Measurements from ENCODE around the gene ZNF14.
"Not testable (repeated sequence)": the region's sequence is repeated elsewhere in the genome, so short reads cannot be mapped to it uniquely, and the experiment has no call there.

The ZNF14 gene

GRCh38 chr19:19687090-19687489 is 45.8 kb downstream of the ZNF14 start:
- DNase-seq (ENCODE audit: low read depth in 2 of 2) = no peak

DNA sequence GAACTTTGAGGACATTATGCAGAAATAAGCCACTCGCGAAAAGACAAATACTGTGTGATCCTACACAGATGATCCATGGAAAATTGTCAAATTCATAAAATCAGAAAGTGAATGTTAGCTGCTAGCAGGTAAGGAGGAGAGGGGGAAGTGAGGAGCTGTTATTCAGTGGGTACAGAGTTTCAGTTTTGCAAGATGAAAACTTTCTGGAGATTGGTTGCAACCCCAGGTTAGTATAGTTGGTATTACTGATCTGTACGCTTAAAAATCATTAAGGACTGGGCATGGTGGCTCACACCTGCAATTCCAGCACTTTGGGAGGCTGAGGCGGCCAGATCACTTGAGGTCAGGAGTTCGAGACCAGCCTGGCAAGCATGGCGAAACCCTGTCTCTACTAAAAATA is 46.3 kb downstream of the ZNF14 start:
- DNase-seq (ENCODE audit: low read depth in 2 of 2) = no peak

DNA sequence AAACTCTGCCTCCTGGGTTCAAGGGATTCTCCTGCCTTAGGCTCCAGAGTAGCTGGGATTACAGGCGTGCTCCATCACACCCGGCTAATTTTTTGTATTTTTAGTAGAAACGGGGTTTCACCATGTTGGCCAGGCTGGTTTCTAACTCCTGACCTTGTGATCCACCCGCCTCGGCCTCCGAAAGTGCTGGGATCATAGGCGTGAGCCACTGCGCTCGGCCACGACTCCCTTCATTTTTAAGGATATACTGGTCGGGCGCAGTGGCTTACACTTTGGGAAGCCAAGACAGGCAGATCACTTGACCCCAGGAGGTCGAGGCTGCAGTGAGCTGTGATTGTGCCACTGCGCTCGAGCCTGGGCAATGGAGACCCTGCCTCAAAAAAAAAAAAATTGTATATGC is 46.8 kb downstream of the ZNF14 start:
- not testable (repeated sequence) for DNase-seq (ENCODE audit: low read depth in 2 of 2)

GRCh38 chr19:19679176-19680073 is 53.5 kb downstream of the ZNF14 start:
- DNase-seq (ENCODE audit: low read depth in 2 of 2) = no peak

GRCh38 chr19:19677579-19677978 is 55.3 kb downstream of the ZNF14 start:
- no peak for DNase-seq (ENCODE audit: low read depth in 2 of 2)

DNA sequence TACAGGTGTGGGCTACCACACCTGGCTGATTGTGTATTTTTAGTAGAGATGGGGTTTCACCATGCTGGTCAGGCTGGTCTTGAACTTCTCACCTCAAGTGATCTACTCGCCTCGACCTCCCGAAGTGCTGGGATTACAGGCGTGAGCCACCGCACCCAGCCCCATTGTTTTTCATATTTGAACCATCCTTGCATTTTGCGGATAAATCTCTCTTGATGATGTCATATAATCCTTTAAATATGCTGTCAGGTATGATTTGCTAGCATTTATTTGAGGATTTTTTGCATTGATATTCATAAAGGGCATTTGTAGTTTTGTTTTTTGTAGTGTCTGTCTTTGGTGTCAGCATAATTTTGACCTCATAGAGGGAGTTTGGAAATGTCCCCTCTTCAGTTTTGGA is 58.6 kb downstream of the ZNF14 start:
- no peak for DNase-seq (ENCODE audit: low read depth in 2 of 2)

- DNase-seq (ENCODE audit: low read depth in 2 of 2) = no peak
Measured at GRCh38 chr19:19672816-19673215, 60.1 kb downstream of the ZNF14 start.

DNA sequence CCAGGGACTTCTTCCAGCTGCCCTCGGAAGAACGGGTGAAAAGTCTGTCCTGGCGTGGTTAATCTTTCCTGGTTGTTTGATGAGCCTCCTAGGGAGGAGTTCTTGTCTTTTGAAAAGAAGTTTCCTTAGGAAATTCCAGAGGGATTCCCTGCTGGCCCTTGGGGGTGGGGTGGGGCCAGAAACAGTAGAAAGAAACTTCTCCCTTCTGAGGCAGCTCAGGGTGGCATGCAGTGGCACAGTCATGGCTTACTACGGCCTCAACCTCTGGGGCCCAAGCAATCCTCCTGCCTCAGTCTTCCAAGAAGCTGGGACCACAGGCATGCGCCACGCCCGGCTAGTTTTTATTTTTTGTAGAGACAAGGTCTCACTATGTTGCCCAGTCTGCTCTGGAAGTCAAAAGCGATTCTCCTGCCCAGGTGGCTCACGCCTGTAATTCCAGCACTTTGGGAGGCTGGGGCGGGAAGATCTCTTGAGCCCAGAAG is 62.8 kb downstream of the ZNF14 start:
- DNase-seq (ENCODE audit: low read depth in 2 of 2) = no peak

DNA sequence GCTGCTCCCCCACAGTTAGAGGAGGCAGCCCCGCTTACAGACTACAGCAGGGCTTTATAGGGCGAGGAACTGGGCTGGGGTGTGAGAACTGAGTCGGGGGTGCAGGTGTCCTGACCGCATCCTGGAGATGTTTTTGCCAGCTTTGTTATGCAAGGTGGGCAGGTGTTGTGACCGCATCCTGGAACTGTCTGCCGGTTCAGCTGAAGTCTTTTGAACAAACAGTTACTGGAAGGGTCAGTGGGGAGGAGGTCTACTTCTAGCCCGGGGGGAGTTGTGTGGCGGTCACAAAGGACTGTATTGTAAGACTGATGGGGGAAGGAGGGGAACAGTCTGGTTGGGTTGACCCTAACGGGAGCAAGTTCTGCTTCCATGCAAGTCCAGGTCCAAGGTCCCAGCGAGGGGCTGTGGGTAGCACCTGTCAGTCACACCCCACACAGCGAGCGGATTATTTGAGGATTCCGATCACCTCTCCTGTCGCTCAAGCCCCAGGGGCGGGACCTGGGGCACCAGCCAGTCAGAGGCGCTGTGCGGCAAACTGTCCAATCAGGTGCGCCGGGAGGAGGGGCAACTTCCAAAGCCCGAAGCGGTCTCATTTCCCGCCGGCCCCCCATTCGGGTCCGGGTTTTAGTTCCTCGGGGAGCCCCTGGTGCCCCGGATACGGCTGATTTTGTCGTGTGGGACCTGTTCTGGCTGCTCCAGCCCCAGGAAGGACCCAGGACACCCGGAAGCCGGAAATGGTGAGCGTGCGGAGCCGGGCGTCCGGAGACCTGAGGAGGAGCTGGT is 64.5 kb downstream of the ZNF14 start, which contains the start of gene ZNF101:
Gene ZNF101, plus strand, starts transcription at position 610 of the 783 bp plus-strand sequence. Its CDS starts 125 bp downstream, at position 735.
- DNase-seq (ENCODE audit: low read depth in 2 of 2) = peak; percentile 85 to 89

DNA sequence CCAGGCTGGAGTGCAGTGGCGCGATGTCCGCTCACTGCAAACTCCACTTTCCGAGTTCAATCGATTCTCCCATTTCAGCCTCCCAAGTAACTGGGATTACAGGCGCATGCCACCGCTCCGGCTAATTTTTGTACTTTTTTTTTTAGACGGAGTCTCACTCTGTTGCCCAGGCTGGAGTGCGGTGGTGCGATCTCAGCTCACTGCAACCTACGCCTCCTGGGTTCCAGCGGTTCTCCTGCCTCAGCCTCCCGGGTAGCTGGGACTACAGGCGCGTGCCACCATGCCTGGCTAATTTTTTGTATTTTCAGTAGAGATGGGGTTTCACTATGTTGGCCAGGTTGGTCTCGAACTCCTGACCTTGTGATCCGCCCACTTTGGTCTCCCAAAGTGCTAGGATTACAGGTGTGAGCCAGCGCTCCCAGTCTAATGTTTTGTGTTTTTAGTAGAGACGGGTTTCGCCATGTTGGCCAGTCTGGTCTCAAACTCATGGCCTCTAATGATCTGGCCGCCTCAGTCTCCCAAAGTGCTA is 67.4 kb downstream of the ZNF14 start:
- DNase-seq (ENCODE audit: low read depth in 2 of 2) = not testable (repeated sequence)

DNA sequence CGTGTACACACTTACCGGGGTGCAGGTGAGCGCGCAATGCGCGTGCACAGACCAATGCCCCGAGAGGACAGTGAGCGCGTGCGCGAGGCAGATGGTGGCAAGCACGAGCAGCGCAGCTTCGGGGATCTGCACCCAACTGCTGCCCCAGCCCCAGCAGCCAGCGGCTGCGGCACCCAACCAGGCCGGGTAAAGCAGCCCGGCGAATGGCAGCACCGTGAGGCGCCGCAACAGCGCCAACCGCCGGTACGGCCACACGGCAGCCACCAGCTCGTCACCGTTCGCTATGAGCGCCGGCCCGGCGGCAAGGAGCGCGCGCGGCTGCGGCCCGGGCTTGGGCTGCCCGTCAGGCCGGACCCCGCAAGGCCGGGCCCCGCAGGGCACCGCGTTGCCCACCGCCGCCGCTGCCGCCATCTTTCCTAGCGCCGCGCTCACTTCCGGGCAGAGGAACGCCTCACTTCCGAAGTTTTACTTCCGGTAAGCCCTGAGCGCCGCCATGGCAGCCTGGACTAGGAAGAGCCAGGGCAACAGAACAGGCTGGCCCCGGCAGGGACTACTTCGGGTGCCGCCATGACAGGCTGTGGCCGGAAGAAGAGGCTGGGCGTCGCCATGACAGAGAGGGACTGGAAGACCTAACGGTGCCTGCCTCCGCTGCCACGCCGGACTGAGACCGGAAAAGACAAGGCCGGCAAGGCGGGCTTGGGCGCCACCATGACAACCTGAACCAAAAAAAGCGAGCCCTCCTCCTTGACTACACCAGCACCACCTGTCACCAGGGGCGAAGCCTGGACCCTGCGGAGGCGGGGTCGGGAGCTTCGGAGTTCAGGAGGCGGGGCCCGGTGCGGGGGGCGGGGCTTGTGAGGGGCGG is 69.4 kb downstream of the ZNF14 start, which contains the start of gene ATP13A1:
Gene ATP13A1, minus strand, starts transcription at position 421 of the 865 bp plus-strand sequence. Its CDS starts 10 bp downstream, at position 411.
- peak; percentile 84 to 85 for DNase-seq (ENCODE audit: low read depth in 2 of 2)

DNA sequence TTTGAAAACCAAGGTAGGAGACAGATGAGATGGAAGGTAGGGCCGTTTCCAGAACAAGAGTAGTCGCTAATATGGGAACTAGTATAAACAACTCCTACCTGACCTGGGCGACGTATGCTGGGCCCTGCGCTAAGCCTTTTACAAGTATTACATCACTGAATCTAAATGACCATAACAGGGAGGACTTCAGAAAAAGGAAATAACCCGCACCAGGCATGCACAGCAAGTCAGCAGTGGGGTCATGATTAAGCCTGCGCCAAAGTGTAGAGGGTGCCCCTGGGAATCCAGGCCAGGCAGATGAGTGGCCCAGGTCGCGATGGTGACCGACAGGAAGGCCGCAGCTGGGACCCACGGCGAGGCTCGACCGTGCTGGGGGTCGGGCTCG is 70.0 kb downstream of the ZNF14 start:
- no peak for DNase-seq (ENCODE audit: low read depth in 2 of 2)

GRCh38 chr19:19662344-19662743 is 70.6 kb downstream of the ZNF14 start:
- no peak for DNase-seq (ENCODE audit: low read depth in 2 of 2)

DNA sequence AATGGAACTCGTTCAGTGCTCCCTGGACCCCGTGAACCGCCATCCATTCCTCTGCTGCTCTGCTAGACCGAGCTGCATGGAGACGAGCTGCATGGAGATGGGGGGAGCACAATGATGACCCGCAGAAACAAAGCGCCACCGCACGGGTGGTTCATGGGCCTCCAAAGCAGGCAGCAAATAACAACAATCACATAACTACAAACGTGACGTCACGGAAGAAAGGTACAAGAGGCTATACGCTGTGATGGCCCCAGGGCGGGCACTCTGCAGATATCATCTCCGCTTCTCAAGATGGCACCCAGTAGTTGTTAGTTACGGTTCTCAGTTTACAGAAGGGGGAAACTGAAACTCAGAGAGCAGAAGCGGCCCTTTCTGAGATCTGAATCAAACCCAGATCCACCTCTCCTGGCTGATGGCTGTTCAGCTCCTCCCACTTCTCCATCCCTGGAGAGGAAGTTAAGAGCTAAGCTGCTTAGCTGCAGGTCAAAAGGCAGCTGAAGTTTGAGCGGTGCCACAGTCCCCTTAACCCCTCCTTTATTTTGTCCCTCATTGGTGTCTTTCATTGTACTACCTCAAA is 71.1 kb downstream of the ZNF14 start:
- no peak for DNase-seq (ENCODE audit: low read depth in 2 of 2)

DNA sequence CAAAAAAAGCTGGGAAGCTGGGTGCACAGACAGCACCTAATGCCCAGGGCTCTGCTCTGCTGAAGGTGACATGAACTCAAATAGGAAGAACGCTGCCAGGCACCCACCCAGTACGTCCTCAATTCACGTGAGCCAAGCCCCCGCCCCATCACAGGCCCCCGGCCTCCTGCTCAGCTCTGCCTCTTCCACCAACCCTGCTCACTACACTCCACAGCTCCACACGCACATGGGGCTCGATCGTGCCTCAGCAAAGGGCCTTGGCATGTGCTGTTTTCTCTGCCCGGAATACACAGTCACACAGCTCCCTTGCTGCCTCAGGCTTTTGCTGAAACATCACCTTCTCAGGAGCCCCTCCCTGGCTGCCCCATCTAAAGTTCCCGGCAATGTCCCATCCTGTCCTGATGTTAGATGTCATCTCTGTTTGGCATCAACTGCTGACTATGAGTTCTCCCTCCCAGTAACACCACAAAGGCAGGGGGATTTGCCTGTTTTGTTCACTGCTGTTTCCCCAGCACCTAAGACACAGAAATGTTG is 71.7 kb downstream of the ZNF14 start:
- DNase-seq (ENCODE audit: low read depth in 2 of 2) = no peak

Measured in stimulated activated CD8-positive, alpha-beta memory T cell treated with anti-CD3 and anti-CD28 coated beads, Interleukin-7, amount 100 ng/mL, for 1 hour (primary cell).